ENCODE results near the gene SLC2A4RG.

GRCh38 chr20:63693733-63694583 is 45.6 kb upstream of the SLC2A4RG start:
- no peak for TF ChIP-seq CTCF (IDR thresholded peaks at IDR 0.05)
- TF ChIP-seq POLR2AphosphoS5 (IDR thresholded peaks at IDR 0.05): no peak
- no peak for TF ChIP-seq POLR2A (IDR thresholded peaks at IDR 0.05)
